Natural killer cell (primary cell): Measurements from ENCODE around the gene NLE1. TPM values are rescaled to one million over a fixed set of nuclear protein-coding genes. Genes with fewer than 3 reads are reported as not detected.

Experiments
- ATAC-seq, 3 donors: fragments of 150-1000 bp in 2 of 3; fragments of 200-7000 bp in 1 of 3; cut with Tn5 transposase; 1 replicate in 1 of 3; 2 replicates in 2 of 3; pipeline ENCODE4 v1.10.0; 2021; ENCODE audit warnings: mild to moderate bottlenecking in 2 of 3, moderate library complexity in 2 of 3
- DNase-seq, 2 donors: peaks; one replicate each; pipeline versions ENCODE4 v3.0.0 to v3.0.0-alpha.2; 2013 to 2021; ENCODE audit warnings: mixed read lengths in 1 of 2
- H3K27ac ChIP-seq: one replicate; pipeline ENCODE4 v1.5.1; 2013; ENCODE audit warnings: mild to moderate bottlenecking, low read length
- H3K27me3 ChIP-seq: one replicate; pipeline ENCODE4 v1.6.1; 2013; ENCODE audit warnings: low read length; ENCODE audit not compliant: control insufficient read depth, insufficient read depth
- H3K36me3 ChIP-seq: one replicate; pipeline ENCODE4 v1.6.1; 2013; ENCODE audit warnings: low read length; ENCODE audit not compliant: control insufficient read depth, insufficient read depth
- H3K4me1 ChIP-seq: one replicate; pipeline ENCODE4 v1.6.1; 2013; ENCODE audit warnings: low read length; ENCODE audit not compliant: control insufficient read depth, insufficient read depth
- H3K4me3 ChIP-seq: one replicate; pipeline ENCODE4 v1.5.1; 2013; ENCODE audit warnings: low read length
- H3K9me3 ChIP-seq: one replicate; pipeline ENCODE4 v1.6.1; 2013; ENCODE audit warnings: low read length; ENCODE audit not compliant: control insufficient read depth, insufficient read depth
- H3K27ac Mint-ChIP-seq, 2 donors: one replicate each; pipeline ENCODE4 v1.8.0; 2022; ENCODE audit warnings: mild to moderate bottlenecking in 2 of 2, mixed read lengths in 2 of 2, moderate library complexity in 1 of 2
- H3K27me3 Mint-ChIP-seq, 2 donors: one replicate each; pipeline ENCODE4 v1.8.0; 2022; ENCODE audit warnings: low read depth in 2 of 2, mixed read lengths in 2 of 2
- H3K36me3 Mint-ChIP-seq: one replicate; pipeline ENCODE4 v1.8.0; 2022; ENCODE audit warnings: mixed read lengths
- H3K4me1 Mint-ChIP-seq, 2 donors: one replicate each; pipeline ENCODE4 v1.8.0; 2022; ENCODE audit warnings: mixed read lengths in 2 of 2
- H3K4me3 Mint-ChIP-seq: one replicate; pipeline ENCODE4 v1.8.0; 2022; ENCODE audit warnings: mild to moderate bottlenecking, moderate library complexity, mixed read lengths
- H3K9me3 Mint-ChIP-seq, 2 donors: one replicate each; pipeline ENCODE4 v1.8.0; 2022; ENCODE audit warnings: mixed read lengths in 2 of 2
- CTCF ChIP-seq: fragments of 200-600 bp; IDR thresholded peaks from one replicate; pipeline ENCODE4 v1.8.0; 2022; ENCODE audit warnings: antibody characterized with exemption
- WGBS: methylation state at CpG from one replicate; pipeline ENCODE4 v1.1.7; 2013; ENCODE audit warnings: missing lambda C conversion rate; ENCODE audit not compliant: insufficient coverage; 5-methylcytosine and 5-hydroxymethylcytosine counted together
- intact Hi-C: fragments of 100-400 bp; cut with micrococcal nuclease; formaldehyde crosslinking; loops from one replicate; pipeline ENCODE4 v1.14.2; 2022
- total RNA-seq, 4 donors: library from RNA; stranded (reverse); fragments of 120-200 nt in 1 of 4; gene quantifications; one replicate each; pipeline versions ENCODE4 v1.2.3 to v1.2.4, GENCODE V29; 2013 to 2022

Gene NLE1
- total RNA-seq, 3 donors from 2014 or later (not counting 1 experiment from before 2014, with no cell fraction given), result 4.0 to 7.9 (median 6.1) TPM

GRCh38 chr17:35149941-35150340 is 7.8 kb upstream of the NLE1 start:
- intact Hi-C loops, result no loop called here
- DNase-seq (no peak), ATAC-seq (no peak)
- Mint-ChIP-seq H3K27ac (no peak overlapping the region), H3K9me3 (no peaks in the 10 kb centered on the region), H3K4me3 (no peak overlapping the region), H3K36me3 (no peaks in the 10 kb centered on the region), H3K27me3 (no peaks in the 10 kb centered on the region), H3K4me1 (no peaks in the 10 kb centered on the region)
- no peak for TF ChIP-seq CTCF
- Histone ChIP-seq H3K36me3 (no peaks in the 10 kb centered on the region), H3K9me3 (no peaks in the 10 kb centered on the region), H3K4me1 (no peaks in the 10 kb centered on the region), H3K27ac (no peak overlapping the region), H3K27me3 (no peaks in the 10 kb centered on the region), H3K4me3 (no peak overlapping the region)
- WGBS, result 94% methylated on average over 11 of the region's 11 CpGs

GRCh38 chr17:35148144-35148543 is 6.0 kb upstream of the NLE1 start:
- Mint-ChIP-seq H3K4me3 (no peak overlapping the region), H3K9me3 (no peaks in the 10 kb centered on the region)

GRCh38 chr17:35147375-35147905 is 5.3 kb upstream of the NLE1 start, which contains the start of gene UNC45B:
Gene UNC45B (plus strand): TSS chr17:35147817. CDS start chr17:35148264, 447 bp downstream.
- no peaks in the 10 kb centered on the region for H3K27me3 ChIP-seq
- Mint-ChIP-seq H3K36me3 (no peaks in the 10 kb centered on the region), H3K27me3 (no peaks in the 10 kb centered on the region), H3K4me3 (no peak within 1 kb of the TSS), H3K4me1 (peaks cover under 1 to 1% of the 10 kb centered on the region in 2 donors), H3K9me3 (no peaks in the 10 kb centered on the region), H3K27ac (no peak within 1 kb of the TSS)
- H3K36me3 ChIP-seq, result no peaks in the 10 kb centered on the region
- H3K4me1 ChIP-seq, result peaks cover 3% of the 10 kb centered on the region
- no peak for DNase-seq
- TF ChIP-seq CTCF, result no peak
- WGBS, result 91% methylated on average over 4 of the region's 4 CpGs
- H3K27ac ChIP-seq, result no peak within 1 kb of the TSS
- ATAC-seq, result no peak
- H3K9me3 ChIP-seq, result no peaks in the 10 kb centered on the region
- no peak within 1 kb of the TSS for H3K4me3 ChIP-seq
- intact Hi-C loops, result no loop called here

More at GRCh38 chr17:35148144-35148543, 6.0 kb upstream of the NLE1 start:
- Histone ChIP-seq H3K27ac (no peak overlapping the region), H3K9me3 (no peaks in the 10 kb centered on the region), H3K4me1 (no peaks in the 10 kb centered on the region), H3K4me3 (no peak overlapping the region), H3K27me3 (no peaks in the 10 kb centered on the region), H3K36me3 (no peaks in the 10 kb centered on the region)
- DNase-seq (no peak), ATAC-seq (no peak)
- intact Hi-C loops, result no loop called here
- Mint-ChIP-seq H3K4me1 (no peaks in the 10 kb centered on the region), H3K36me3 (no peaks in the 10 kb centered on the region), H3K27ac (no peak overlapping the region), H3K27me3 (no peaks in the 10 kb centered on the region)
- TF ChIP-seq CTCF, result no peak
- 86% methylated on average over 9 of the region's 9 CpGs for WGBS
